Measurements from ENCODE around the gene RTEL1.

The RTEL1 gene

DNA sequence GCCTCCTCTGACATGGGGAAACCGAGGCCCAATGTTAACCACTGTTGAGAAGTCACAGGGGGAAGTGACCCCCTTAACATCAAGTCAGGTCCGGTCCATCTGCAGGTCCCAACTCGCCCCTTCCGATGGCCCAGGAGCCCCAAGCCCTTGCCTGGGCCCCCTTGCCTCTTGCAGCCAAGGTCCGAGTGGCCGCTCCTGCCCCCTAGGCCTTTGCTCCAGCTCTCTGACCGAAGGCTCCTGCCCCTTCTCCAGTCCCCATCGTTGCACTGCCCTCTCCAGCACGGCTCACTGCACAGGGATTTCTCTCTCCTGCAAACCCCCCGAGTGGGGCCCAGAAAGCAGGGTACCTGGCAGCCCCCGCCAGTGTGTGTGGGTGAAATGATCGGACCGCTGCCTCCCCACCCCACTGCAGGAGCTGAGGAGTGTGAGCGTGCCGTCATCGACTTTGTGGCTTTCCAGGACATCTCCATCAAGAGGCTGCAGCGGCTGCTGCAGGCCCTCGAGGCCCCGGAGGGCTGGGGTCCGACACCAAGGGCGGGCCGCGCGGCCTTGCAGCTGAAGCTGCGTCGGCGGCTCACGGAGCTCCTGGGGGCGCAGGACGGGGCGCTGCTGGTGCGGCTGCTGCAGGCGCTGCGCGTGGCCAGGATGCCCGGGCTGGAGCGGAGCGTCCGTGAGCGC, 39.9 kb downstream of the RTEL1 start:
- Histone ChIP-seq H3K9me3 (ENCODE audit: control insufficient read depth, insufficient read depth, low read length) (no peaks in the 10 kb centered on the region), H3K36me3 (ENCODE audit: insufficient read depth, low read length) (peaks cover 2% of the 10 kb centered on the region; the same call in 1 of the 2 replicates), H3K4me1 (ENCODE audit: insufficient read depth, low read length) (peaks cover 20% of the 10 kb centered on the region; the same call in 1 of the 2 replicates), H3K9ac (ENCODE audit: low read depth, low read length) (peak overlapping the region; percentile 13; the same call in 1 of the 2 replicates)

DNA sequence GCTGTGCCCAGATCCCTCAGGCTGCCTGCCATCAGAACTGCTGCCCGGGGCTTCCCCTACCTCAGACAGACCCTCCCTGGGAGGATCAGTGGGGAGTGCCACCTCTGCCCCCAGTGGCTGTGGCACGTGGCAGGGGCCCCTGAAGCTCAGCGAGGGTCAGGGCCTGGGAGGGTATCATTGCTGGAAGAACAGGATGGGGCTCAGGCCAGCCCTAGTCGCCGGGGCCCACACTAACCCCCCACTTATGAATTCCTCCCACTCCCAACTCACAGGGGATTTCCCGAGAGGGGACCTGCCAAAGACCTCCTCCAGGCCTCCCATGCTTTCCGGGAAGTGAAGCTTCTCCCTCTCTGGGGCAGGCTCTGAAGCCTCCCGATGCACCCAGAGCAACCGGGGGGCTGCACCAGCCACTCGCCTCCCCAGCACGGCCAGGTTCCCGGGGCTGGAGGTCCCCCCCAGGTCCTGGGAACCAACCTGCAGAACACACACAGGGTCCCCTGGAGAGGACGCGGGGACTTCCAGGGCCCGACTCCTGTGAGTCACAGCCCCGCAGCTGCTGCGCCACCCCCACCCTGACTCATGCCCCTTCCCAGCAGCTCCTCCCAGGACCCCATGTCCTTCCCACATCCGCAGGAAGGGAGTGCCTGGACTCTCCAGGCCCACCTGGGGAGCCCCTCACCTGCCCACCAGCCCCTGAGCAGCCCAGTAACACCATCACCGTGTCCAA, 40.8 kb downstream of the RTEL1 start:
- Histone ChIP-seq H3K9ac (ENCODE audit: low read depth, low read length) (no peak overlapping the region), H3K9me3 (ENCODE audit: control insufficient read depth, insufficient read depth, low read length) (no peaks in the 10 kb centered on the region), H3K36me3 (ENCODE audit: insufficient read depth, low read length) (peaks cover under 1% of the 10 kb centered on the region; the same call in 1 of the 2 replicates), H3K4me1 (ENCODE audit: insufficient read depth, low read length) (peaks cover 20% of the 10 kb centered on the region; the same call in 1 of the 2 replicates)

DNA sequence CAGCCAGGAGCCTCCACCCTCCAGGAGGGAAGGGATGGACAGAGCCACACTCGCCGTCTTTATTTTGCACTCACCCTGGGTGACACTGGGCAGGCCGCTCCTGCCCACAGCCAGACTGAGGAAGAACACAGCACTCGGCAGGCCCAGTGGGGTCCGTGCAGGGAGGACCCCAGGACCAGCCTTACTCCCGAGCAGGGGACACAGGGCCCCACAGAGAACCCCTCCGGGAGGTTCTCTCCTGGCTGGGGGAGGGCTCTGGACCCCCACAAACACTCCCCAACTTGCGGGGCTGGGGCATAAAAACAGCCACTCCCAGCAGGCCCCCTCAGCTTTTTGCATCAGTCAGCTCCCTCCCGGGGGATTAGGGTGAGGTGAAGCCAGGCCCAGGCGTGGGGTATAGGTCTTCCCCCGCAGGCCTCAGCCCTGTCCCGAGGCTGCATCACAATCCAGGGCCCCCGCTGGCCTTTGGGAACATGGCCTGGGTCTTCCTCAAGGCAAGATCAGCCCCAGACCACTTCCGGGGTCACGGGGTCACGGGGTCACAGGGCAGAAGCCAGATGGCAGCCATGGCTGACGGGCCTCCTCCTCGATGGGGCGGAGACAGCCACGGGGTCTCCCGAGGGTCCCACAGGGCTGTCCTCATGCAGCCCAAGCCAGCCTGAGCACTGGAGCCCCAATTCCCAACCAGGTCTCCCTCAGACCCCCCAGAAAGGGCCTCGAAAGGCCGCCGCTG, 41.5 kb downstream of the RTEL1 start:
- Histone ChIP-seq H3K4me1 (ENCODE audit: insufficient read depth, low read length) (peaks cover 20% of the 10 kb centered on the region; the same call in 1 of the 2 replicates), H3K36me3 (ENCODE audit: insufficient read depth, low read length) (no peaks in the 10 kb centered on the region), H3K9me3 (ENCODE audit: control insufficient read depth, insufficient read depth, low read length) (no peaks in the 10 kb centered on the region), H3K9ac (ENCODE audit: low read depth, low read length) (no peak overlapping the region)

DNA sequence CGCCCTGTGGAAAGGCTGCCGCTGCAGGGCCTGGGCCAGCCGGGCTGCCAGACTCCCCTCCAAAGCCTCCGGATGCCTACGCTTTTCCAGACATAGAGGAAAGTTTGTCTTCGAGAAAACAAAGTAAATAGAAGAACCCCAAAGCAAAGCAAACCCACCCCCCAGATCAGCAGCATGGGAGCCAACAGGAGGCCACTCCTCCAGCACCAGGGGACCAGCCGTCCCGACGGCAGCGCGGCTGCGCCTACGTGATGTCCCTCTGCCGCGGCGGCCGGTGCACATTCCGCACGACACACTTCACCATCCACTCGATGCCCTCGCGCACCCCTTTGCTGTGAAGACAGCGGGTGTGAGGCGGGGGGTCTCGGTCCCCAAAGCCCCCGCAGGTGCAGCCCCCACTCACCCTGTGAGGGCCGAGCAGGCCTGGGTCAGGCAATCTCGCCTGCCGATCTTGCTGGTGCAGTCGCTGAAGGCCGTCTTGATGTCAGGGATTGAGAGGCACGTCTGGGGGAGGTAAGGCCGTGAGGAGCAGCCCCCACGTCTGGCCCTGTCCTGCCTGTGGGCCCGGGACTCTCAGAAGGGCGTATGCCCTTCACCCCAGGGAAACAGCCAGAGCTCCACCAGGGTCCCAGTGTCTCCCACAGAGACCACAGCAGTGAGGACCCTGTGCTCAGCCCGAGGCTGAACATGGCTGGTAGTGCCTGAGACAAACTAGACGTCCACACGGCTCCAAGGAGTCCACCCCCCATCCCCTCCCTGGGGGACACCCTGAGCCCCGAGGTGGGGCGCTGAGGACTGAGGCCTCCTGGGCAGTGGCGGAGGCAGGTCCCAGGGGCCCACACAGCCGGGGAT, 42.3 kb downstream of the RTEL1 start:
- H3K9ac ChIP-seq (ENCODE audit: low read depth, low read length): no peak overlapping the region
- H3K9me3 ChIP-seq (ENCODE audit: control insufficient read depth, insufficient read depth, low read length): no peaks in the 10 kb centered on the region
- H3K36me3 ChIP-seq (ENCODE audit: insufficient read depth, low read length): peaks cover 1% of the 10 kb centered on the region; the same call in 1 of the 2 replicates
- H3K4me1 ChIP-seq (ENCODE audit: insufficient read depth, low read length): peaks cover 20% of the 10 kb centered on the region; the same call in 1 of the 2 replicates

DNA sequence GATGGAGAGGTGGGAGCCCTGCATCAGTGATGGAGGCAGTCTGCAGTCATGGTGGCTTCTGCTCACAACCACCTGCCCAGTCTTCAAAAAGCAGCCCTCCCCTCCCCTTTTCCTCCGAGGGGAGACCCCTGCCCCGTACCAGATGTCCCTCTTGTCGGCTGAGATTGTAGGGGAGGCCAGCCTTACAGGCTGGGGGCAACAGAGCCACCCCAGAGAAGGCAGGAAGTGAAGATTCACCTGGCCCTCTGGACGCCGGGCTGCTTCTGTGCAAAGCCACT, 42.9 kb downstream of the RTEL1 start:
- H3K4me1 ChIP-seq (ENCODE audit: insufficient read depth, low read length): peaks cover 18% of the 10 kb centered on the region; the same call in 1 of the 2 replicates
- peaks cover 7% of the 10 kb centered on the region; the same call in 1 of the 2 replicates for H3K36me3 ChIP-seq (ENCODE audit: insufficient read depth, low read length)

DNA sequence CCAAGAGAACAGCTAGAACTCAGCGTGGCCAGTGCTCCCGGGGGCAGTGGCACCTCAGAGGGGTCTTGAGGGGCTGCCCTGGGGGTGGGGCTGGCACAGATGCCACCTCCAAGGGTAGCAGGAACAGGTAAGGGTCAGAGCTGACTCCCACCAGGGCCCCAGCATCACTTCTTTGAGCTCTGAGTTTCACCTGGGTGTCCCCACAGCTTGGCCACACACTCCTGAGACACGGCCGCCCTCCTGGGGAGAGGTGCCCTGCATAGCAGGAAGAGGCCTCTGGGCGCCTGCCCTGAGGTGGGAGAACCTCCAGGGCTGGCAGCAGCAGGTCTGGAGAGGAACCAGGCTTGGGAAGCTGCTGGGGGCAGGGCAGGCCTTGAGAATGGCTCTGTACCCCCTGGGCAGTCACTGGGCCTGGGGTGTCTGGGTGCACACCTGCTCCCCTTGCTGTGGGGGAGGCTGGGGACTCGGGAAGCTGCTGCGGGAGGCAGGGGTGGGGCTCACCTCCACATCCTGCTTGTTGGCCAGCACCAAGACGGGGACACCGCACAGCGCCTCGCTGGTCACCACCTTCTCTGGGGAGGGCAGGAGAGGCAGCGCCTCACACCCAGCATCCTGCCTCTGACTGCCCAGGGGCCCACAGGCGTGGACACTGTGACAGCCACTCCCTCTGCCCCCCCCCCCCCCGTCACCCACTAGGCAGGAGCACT, 43.4 kb downstream of the RTEL1 start:
- peaks cover 7% of the 10 kb centered on the region; the same call in 1 of the 2 replicates for H3K36me3 ChIP-seq (ENCODE audit: insufficient read depth, low read length)
- peaks cover 17% of the 10 kb centered on the region; the same call in 1 of the 2 replicates for H3K4me1 ChIP-seq (ENCODE audit: insufficient read depth, low read length)
- no peak overlapping the region for H3K9ac ChIP-seq (ENCODE audit: low read depth, low read length)
- H3K9me3 ChIP-seq (ENCODE audit: control insufficient read depth, insufficient read depth, low read length): no peaks in the 10 kb centered on the region

More for the DNA sequence above, 42.9 kb downstream of the RTEL1 start:
- Histone ChIP-seq H3K9me3 (ENCODE audit: control insufficient read depth, insufficient read depth, low read length) (no peaks in the 10 kb centered on the region), H3K9ac (ENCODE audit: low read depth, low read length) (no peak overlapping the region)

DNA sequence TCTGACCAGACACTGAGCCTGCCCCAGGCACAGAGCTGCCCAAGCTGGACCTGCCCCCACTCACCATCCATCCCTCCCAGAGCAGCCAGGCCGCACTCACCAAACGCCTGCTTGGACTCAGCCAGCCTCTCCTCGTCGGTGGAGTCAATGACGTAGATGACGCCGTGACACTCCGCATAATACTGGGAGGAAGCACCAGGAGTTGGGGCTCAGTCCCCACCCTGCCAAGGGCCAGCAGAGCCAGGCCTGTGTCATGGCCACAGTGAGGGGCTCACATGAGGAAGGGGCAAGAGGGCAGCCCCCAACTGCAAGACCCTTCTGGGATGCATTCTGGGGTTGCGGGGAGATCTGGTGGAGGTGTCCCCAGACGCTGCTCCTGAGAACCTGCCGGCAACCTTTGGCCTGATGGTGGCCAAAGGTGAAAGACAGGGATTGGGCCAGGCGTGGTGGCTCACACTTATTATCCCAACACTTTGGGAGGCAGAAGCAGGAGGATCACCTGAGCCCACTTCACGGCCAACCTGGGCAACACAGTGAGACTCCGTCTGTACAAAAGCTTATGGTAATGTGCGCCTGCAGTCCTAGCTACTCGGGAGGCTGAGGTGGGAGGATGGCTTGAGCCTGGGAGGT, 44.0 kb downstream of the RTEL1 start:
- no peaks in the 10 kb centered on the region for H3K9me3 ChIP-seq (ENCODE audit: control insufficient read depth, insufficient read depth, low read length)
- H3K9ac ChIP-seq (ENCODE audit: low read depth, low read length): no peak overlapping the region
- peaks cover 19% of the 10 kb centered on the region; the same call in 1 of the 2 replicates for H3K4me1 ChIP-seq (ENCODE audit: insufficient read depth, low read length)
- peaks cover 7% of the 10 kb centered on the region; the same call in 1 of the 2 replicates for H3K36me3 ChIP-seq (ENCODE audit: insufficient read depth, low read length)

DNA sequence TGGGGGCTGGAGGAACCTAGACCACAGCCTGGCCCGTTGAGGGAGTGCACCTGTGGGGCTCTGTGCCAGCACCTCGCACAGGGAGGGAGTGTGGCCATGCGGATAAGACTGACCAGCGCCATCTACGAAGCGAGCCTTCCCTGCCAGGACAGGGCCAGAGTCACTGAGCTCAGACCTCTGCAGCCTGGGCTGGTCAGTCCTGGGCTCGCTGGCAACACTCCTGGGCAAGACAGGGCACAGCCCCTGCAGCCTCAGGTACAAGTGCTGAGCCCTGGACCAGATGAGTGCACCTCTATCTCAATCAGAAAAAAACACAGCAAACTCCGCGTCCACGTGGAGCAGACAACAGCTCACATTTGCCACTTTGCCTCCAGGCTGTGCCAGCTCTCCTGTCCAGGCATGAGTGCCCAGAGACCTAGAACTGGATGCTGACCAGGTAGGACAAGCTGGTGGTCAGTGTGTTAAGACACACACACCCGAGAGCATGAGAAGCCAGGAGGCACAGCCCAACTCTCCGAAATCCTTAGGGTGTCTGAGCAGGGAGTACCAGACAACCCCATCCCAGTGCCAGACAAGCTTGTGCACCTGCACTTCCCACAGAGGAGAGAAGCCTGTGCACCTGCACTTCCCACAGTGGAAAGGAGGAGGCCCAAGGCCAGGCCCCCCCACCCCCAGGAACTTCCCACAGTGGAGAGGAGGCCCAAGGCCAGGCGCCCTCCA, 44.8 kb downstream of the RTEL1 start:
- H3K36me3 ChIP-seq (ENCODE audit: insufficient read depth, low read length): peaks cover 7% of the 10 kb centered on the region; the same call in 1 of the 2 replicates
- peaks cover 19% of the 10 kb centered on the region; the same call in 1 of the 2 replicates for H3K4me1 ChIP-seq (ENCODE audit: insufficient read depth, low read length)
- no peaks in the 10 kb centered on the region for H3K9me3 ChIP-seq (ENCODE audit: control insufficient read depth, insufficient read depth, low read length)
- H3K9ac ChIP-seq (ENCODE audit: low read depth, low read length): no peak overlapping the region

DNA sequence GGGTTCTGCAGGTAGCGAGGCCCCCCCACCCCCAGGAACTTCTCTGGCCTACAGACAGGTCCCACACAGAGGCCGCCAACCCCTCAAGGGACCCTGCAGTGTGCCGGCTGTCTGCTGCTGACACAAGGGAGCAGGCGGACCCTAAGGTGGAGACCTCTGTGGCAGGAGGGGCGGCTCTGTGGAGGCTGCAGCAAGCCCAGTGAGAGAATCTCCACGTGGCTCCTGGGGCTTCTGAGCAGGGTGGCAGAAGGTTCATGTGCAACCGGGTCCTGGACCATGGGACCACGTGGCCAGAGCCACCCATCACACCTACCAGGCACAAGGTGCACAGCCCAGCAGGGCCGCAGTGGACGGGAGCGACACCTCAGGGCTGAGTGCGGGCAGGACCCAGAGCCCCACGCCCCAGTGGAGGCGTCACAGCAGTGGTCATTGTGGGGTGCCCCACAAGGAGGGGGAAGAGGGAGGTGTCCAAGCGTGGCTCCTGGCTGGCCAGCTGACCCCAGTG, 45.4 kb downstream of the RTEL1 start:
- Histone ChIP-seq H3K9me3 (ENCODE audit: control insufficient read depth, insufficient read depth, low read length) (no peaks in the 10 kb centered on the region), H3K4me1 (ENCODE audit: insufficient read depth, low read length) (peaks cover 18% of the 10 kb centered on the region; the same call in 1 of the 2 replicates), H3K36me3 (ENCODE audit: insufficient read depth, low read length) (peaks cover 7% of the 10 kb centered on the region; the same call in 1 of the 2 replicates), H3K9ac (ENCODE audit: low read depth, low read length) (no peak overlapping the region)

DNA sequence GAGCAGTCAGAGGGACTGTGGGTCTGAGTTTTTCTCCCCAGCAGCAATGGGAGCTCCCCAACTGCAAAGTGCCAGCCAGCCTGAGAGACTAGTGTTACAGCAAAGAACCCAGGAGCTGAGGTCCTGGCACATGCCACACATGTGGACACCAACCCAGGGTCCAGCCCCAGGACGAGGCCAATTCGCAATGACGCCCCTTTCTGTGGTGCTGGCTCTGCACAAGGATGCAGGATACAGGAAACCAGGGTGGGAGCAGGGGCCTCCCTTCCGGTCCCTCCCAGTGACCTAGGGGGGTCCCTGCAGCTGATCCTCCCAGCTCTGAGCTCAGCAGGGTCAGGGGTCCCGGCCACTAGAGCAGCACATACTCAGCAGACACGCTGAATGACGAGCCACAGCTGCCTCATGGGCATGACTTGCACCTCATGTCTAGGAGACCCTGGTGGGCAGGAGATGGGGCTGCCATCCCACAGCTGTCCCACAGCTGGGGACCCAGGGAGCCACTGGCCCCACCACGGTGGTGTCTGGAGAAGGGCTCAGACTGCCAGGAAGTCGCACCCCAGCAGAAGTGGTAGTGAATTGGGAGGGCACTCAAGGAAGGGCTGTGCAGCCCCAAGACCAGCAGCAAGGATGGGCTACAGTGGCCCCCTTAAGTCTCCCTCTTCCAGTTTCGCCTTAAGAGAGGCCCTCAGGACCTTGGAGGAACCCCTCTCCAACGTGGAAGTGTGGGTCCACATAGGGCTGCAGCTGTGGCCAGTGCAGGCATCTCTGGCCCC, 46.0 kb downstream of the RTEL1 start:
- H3K4me1 ChIP-seq (ENCODE audit: insufficient read depth, low read length): peaks cover 13% of the 10 kb centered on the region; the same call in 1 of the 2 replicates
- H3K36me3 ChIP-seq (ENCODE audit: insufficient read depth, low read length): peaks cover 7% of the 10 kb centered on the region; the same call in 1 of the 2 replicates
- H3K9ac ChIP-seq (ENCODE audit: low read depth, low read length): no peak overlapping the region
- H3K9me3 ChIP-seq (ENCODE audit: control insufficient read depth, insufficient read depth, low read length): no peaks in the 10 kb centered on the region

DNA sequence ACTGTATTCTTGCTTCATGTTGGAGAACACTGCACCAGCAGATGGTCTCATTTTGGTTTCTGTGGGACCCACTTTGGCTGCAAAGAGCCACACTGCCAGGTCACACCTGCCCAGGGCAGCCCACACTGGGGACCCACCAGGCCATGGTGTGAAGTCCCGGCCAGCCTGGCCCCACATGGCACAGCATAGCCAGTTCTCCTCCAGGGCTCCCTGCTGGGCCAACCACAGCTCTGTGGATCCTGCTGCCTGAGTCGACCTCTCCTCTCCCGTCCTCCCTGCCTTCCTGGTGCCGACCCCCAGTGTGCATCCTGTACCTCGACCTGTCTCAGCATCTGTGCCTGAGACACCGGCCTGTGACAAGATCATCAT, 46.6 kb downstream of the RTEL1 start:
- peaks cover 11% of the 10 kb centered on the region for H3K36me3 ChIP-seq (ENCODE audit: insufficient read depth, low read length)
- no peak overlapping the region for H3K9ac ChIP-seq (ENCODE audit: low read depth, low read length)
- peaks cover 8% of the 10 kb centered on the region; the same call in 1 of the 2 replicates for H3K4me1 ChIP-seq (ENCODE audit: insufficient read depth, low read length)
- H3K9me3 ChIP-seq (ENCODE audit: control insufficient read depth, insufficient read depth, low read length): no peaks in the 10 kb centered on the region

All from ES-I3 (cell line).